DOHH2 (cell line): Measurements from ENCODE around the gene MYT1.

ENCODE experiments used
- CTCF ChIP-seq: fragments of 200-600 bp; sonication (generic); IDR thresholded peaks from one replicate; pipeline ENCODE4 v1.5.1; 2014; ENCODE audit warnings: antibody characterized with exemption, mild to moderate bottlenecking, low read depth, low read length; ENCODE audit not compliant: poor library complexity, severe bottlenecking
- EZH2phosphoT487 ChIP-seq: fragments of 200-600 bp; sonication (generic); IDR thresholded peaks from 2 replicates; pipeline ENCODE4 v1.6.1; 2017; ENCODE audit warnings: borderline replicate concordance, mild to moderate bottlenecking, antibody characterized with exemption, low read length, moderate library complexity, mixed read lengths

DNA sequence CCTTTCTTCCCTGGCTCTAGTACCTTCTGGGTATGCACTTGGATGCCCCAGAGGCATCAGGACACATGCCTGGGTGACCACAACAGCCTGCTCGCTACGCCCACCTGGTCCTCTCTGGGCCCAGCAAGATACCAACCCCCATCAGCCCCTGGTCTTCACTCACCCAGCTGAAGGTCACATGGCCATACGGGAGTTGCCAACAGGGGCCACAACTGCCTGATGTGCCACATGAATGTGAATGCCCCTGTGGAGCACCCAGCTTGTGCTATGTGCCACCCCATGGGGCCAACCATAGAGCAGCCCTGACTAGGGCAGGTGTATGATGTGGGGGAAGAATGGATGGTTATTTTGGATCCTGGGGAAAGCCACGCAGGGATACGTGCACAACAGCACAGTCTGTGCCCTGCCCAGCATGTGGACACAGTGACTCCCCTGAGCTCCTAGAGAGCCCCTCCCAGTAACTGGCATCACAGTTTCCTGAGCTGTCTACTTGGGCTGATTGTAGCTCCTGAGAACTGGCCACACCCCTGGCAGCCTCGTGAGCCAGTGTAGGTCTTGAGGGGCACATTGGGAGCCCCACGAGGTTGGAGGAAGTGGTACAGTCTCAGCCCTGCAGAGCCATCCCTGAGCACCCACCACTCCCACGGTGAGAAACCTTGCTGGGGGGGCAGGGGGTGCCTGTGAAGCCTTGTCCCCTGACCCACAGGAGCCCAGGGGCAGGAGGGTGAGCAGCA is 80.8 kb downstream of the MYT1 start:
- TF ChIP-seq CTCF (no peak), EZH2phosphoT487 (no peak)
